Kidney capillary endothelial cell (primary cell): Measurements from ENCODE around the gene STAB1.

ENCODE experiments used
- DNase-seq: peaks from one replicate; pipeline ENCODE4 v3.0.0-alpha.2; 2018; ENCODE audit warnings: low spot score

STAB1 gene

GRCh38 chr3:52534281-52535183, 39.4 kb downstream of the STAB1 start:
- DNase-seq: no peak

GRCh38 chr3:52535411-52536111, 40.4 kb downstream of the STAB1 start:
- no peak for DNase-seq

GRCh38 chr3:52536112-52536368, 40.9 kb downstream of the STAB1 start:
- no peak for DNase-seq

- peak; percentile 100 for DNase-seq
Measured at GRCh38 chr3:52536369-52537164, 41.4 kb downstream of the STAB1 start, which contains the start of gene UQCC5. Gene UQCC5 (plus strand): TSS chr3:52536605. CDS start chr3:52536756, 151 bp downstream.

GRCh38 chr3:52537165-52537620, 42.1 kb downstream of the STAB1 start:
- peak; percentile 57 for DNase-seq

GRCh38 chr3:52537726-52538421, 42.7 kb downstream of the STAB1 start:
- no peak for DNase-seq

GRCh38 chr3:52539010-52539653, 44.0 kb downstream of the STAB1 start:
- DNase-seq: no peak

GRCh38 chr3:52541050-52541449, 45.9 kb downstream of the STAB1 start:
- no peak for DNase-seq

GRCh38 chr3:52544937-52545336, 49.8 kb downstream of the STAB1 start:
- no peak for DNase-seq

- no peak for DNase-seq
Measured at GRCh38 chr3:52546111-52546901, 51.2 kb downstream of the STAB1 start.

- DNase-seq: no peak
Measured at GRCh38 chr3:52547143-52547542, 52.0 kb downstream of the STAB1 start.

- DNase-seq: no peak
Measured at GRCh38 chr3:52551118-52551517, 56.0 kb downstream of the STAB1 start.

GRCh38 chr3:52552089-52552488, 57.0 kb downstream of the STAB1 start:
- DNase-seq: no peak

GRCh38 chr3:52554026-52554755, 59.1 kb downstream of the STAB1 start:
- DNase-seq: no peak

- DNase-seq: no peak
Measured at GRCh38 chr3:52555056-52555455, 59.9 kb downstream of the STAB1 start.

- no peak for DNase-seq
Measured at GRCh38 chr3:52557011-52557960, 62.1 kb downstream of the STAB1 start.

- no peak for DNase-seq
Measured at GRCh38 chr3:52558436-52558835, 63.3 kb downstream of the STAB1 start.

GRCh38 chr3:52561028-52561747, 66.0 kb downstream of the STAB1 start:
- no peak for DNase-seq
